ENCODE data around the gene PRKG1.
A peak's percentile ranks its signal among the peaks of the same experiment; 100 is the strongest.

Gene PRKG1

DNA sequence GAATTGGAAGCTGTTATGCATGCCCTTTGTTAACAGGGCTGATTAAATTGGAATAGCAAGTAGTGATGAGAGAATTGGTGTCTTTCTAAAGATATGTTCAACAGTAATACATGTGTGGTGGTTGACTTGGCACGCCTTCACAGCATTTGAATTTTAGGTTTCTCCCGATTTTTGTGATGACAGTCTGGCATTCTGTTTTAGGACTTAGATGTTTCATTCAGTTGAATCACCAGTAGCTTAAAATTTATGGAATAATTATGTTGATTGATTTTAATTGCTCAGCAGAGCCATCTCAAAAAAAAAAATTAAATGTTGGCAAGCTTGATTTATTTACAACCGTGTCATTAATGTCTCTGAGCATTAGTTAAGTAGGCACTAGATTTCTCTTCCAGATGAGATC lies 405.4 kb downstream of the PRKG1 start:
- Histone ChIP-seq H4K8ac (ENCODE audit: low read depth, low read length) (no peak overlapping the region), H3K56ac (ENCODE audit: low read length) (no peak overlapping the region), H3K27ac (ENCODE audit: low read depth, low read length) (no peak overlapping the region), H3K79me1 (ENCODE audit: low read length) (no peaks in the 10 kb centered on the region), H3K36me3 (ENCODE audit: control insufficient read depth, insufficient read depth, low read length) (no peaks in the 10 kb centered on the region), H3K4me3 (ENCODE audit: low read length) (no peak overlapping the region), H3K23ac (ENCODE audit: low read length) (no peak overlapping the region), H2BK5ac (ENCODE audit: low read length) (no peak overlapping the region), H3K79me2 (ENCODE audit: control insufficient read depth, insufficient read depth, low read length) (no peaks in the 10 kb centered on the region), H3K27me3 (ENCODE audit: insufficient read depth, low read length, poor library complexity) (no peaks in the 10 kb centered on the region), H2BK120ac (ENCODE audit: low read depth, low read length) (no peak overlapping the region), H2BK15ac (replicated peaks; ENCODE audit: low read depth) (no peak overlapping the region), H3K4me1 (ENCODE audit: control insufficient read depth, low read depth, low read length) (no peaks in the 10 kb centered on the region), H3K4me2 (ENCODE audit: low read length) (no peak overlapping the region), H2AK5ac (ENCODE audit: low read length) (no peak overlapping the region), H3K4ac (ENCODE audit: low read depth, low read length) (no peak overlapping the region), H3K18ac (ENCODE audit: low read length) (no peak overlapping the region), H3K9ac (ENCODE audit: low read length) (no peak overlapping the region), H4K5ac (ENCODE audit: low read length) (no peak overlapping the region)
- no peak for DNase-seq
- WGBS (ENCODE audit: extremely low coverage, insufficient coverage, low lambda C conversion rate): no CpG with 5 or more reads among the region's 3 CpGs

- Histone ChIP-seq H3K56ac (ENCODE audit: low read length) (no peak overlapping the region), H3K4ac (ENCODE audit: low read depth, low read length) (no peak overlapping the region), H2BK5ac (ENCODE audit: low read length) (no peak overlapping the region), H2AK5ac (ENCODE audit: low read length) (no peak overlapping the region), H3K4me3 (ENCODE audit: low read length) (no peak overlapping the region), H2BK15ac (replicated peaks; ENCODE audit: low read depth) (no peak overlapping the region), H3K27ac (ENCODE audit: low read depth, low read length) (no peak overlapping the region), H3K79me2 (ENCODE audit: control insufficient read depth, insufficient read depth, low read length) (no peaks in the 10 kb centered on the region), H3K4me2 (ENCODE audit: low read length) (no peak overlapping the region), H3K4me1 (ENCODE audit: control insufficient read depth, low read depth, low read length) (no peaks in the 10 kb centered on the region), H3K36me3 (ENCODE audit: control insufficient read depth, insufficient read depth, low read length) (no peaks in the 10 kb centered on the region), H3K9ac (ENCODE audit: low read length) (no peak overlapping the region), H3K18ac (ENCODE audit: low read length) (no peak overlapping the region), H3K23ac (ENCODE audit: low read length) (no peak overlapping the region), H4K5ac (ENCODE audit: low read length) (no peak overlapping the region), H2BK120ac (ENCODE audit: low read depth, low read length) (no peak overlapping the region), H4K8ac (ENCODE audit: low read depth, low read length) (no peak overlapping the region), H3K79me1 (ENCODE audit: low read length) (no peaks in the 10 kb centered on the region), H3K27me3 (ENCODE audit: insufficient read depth, low read length, poor library complexity) (no peaks in the 10 kb centered on the region)
- peak; percentile 65 for DNase-seq
- WGBS (ENCODE audit: extremely low coverage, insufficient coverage, low lambda C conversion rate): no CpG with 5 or more reads among the region's 5 CpGs
Measured at GRCh38 chr10:51485668-51486067, 411.4 kb downstream of the PRKG1 start.

GRCh38 chr10:51487576-51487975 lies 413.3 kb downstream of the PRKG1 start:
- no peaks in the 10 kb centered on the region for H3K27me3 ChIP-seq (ENCODE audit: insufficient read depth, low read length, poor library complexity)

GRCh38 chr10:51488766-51489408 lies 414.6 kb downstream of the PRKG1 start:
- WGBS (ENCODE audit: extremely low coverage, insufficient coverage, low lambda C conversion rate): no CpG with 5 or more reads among the region's 5 CpGs
- DNase-seq: peak; percentile 61
- Histone ChIP-seq H3K27ac (ENCODE audit: low read depth, low read length) (no peak overlapping the region), H3K23ac (ENCODE audit: low read length) (no peak overlapping the region), H3K56ac (ENCODE audit: low read length) (no peak overlapping the region), H3K4ac (ENCODE audit: low read depth, low read length) (no peak overlapping the region), H3K18ac (ENCODE audit: low read length) (no peak overlapping the region), H4K8ac (ENCODE audit: low read depth, low read length) (no peak overlapping the region), H3K4me3 (ENCODE audit: low read length) (no peak overlapping the region), H2BK120ac (ENCODE audit: low read depth, low read length) (no peak overlapping the region), H3K9ac (ENCODE audit: low read length) (no peak overlapping the region), H2BK5ac (ENCODE audit: low read length) (no peak overlapping the region), H3K4me2 (ENCODE audit: low read length) (no peak overlapping the region), H3K36me3 (ENCODE audit: control insufficient read depth, insufficient read depth, low read length) (no peaks in the 10 kb centered on the region), H3K79me1 (ENCODE audit: low read length) (no peaks in the 10 kb centered on the region), H3K27me3 (ENCODE audit: insufficient read depth, low read length, poor library complexity) (no peaks in the 10 kb centered on the region), H3K79me2 (ENCODE audit: control insufficient read depth, insufficient read depth, low read length) (no peaks in the 10 kb centered on the region), H2BK15ac (replicated peaks; ENCODE audit: low read depth) (no peak overlapping the region), H3K4me1 (ENCODE audit: control insufficient read depth, low read depth, low read length) (no peaks in the 10 kb centered on the region), H4K5ac (ENCODE audit: low read length) (no peak overlapping the region), H2AK5ac (ENCODE audit: low read length) (no peak overlapping the region)

More at GRCh38 chr10:51487576-51487975, 413.3 kb downstream of the PRKG1 start:
- H4K5ac ChIP-seq (ENCODE audit: low read length): no peak overlapping the region
- H4K8ac ChIP-seq (ENCODE audit: low read depth, low read length): peak overlapping the region; percentile 39
- no peak overlapping the region for H3K18ac ChIP-seq (ENCODE audit: low read length)
- H2BK5ac ChIP-seq (ENCODE audit: low read length): no peak overlapping the region
- H3K79me2 ChIP-seq (ENCODE audit: control insufficient read depth, insufficient read depth, low read length): no peaks in the 10 kb centered on the region
- no peak overlapping the region for H3K23ac ChIP-seq (ENCODE audit: low read length)
- no CpG with 5 or more reads among the region's 5 CpGs for WGBS (ENCODE audit: extremely low coverage, insufficient coverage, low lambda C conversion rate)
- H2BK120ac ChIP-seq (ENCODE audit: low read depth, low read length): no peak overlapping the region
- H3K9ac ChIP-seq (ENCODE audit: low read length): no peak overlapping the region
- no peak overlapping the region for H3K4ac ChIP-seq (ENCODE audit: low read depth, low read length)
- H3K79me1 ChIP-seq (ENCODE audit: low read length): no peaks in the 10 kb centered on the region
- no peak overlapping the region for H3K56ac ChIP-seq (ENCODE audit: low read length)
- no peak overlapping the region for H3K4me2 ChIP-seq (ENCODE audit: low read length)
- no peak overlapping the region for H2BK15ac ChIP-seq (replicated peaks; ENCODE audit: low read depth)
- no peaks in the 10 kb centered on the region for H3K4me1 ChIP-seq (ENCODE audit: control insufficient read depth, low read depth, low read length)
- H3K36me3 ChIP-seq (ENCODE audit: control insufficient read depth, insufficient read depth, low read length): no peaks in the 10 kb centered on the region
- no peak for DNase-seq
- H2AK5ac ChIP-seq (ENCODE audit: low read length): no peak overlapping the region
- no peak overlapping the region for H3K4me3 ChIP-seq (ENCODE audit: low read length)
- no peak overlapping the region for H3K27ac ChIP-seq (ENCODE audit: low read depth, low read length)

- Histone ChIP-seq H3K4ac (ENCODE audit: low read depth, low read length) (no peak overlapping the region), H2AK5ac (ENCODE audit: low read length) (no peak overlapping the region), H3K4me2 (ENCODE audit: low read length) (no peak overlapping the region), H2BK120ac (ENCODE audit: low read depth, low read length) (no peak overlapping the region), H2BK15ac (replicated peaks; ENCODE audit: low read depth) (no peak overlapping the region), H3K9ac (ENCODE audit: low read length) (no peak overlapping the region), H3K79me2 (ENCODE audit: control insufficient read depth, insufficient read depth, low read length) (no peaks in the 10 kb centered on the region), H3K56ac (ENCODE audit: low read length) (no peak overlapping the region), H3K4me3 (ENCODE audit: low read length) (no peak overlapping the region), H3K18ac (ENCODE audit: low read length) (no peak overlapping the region), H3K27me3 (ENCODE audit: insufficient read depth, low read length, poor library complexity) (no peaks in the 10 kb centered on the region), H2BK5ac (ENCODE audit: low read length) (no peak overlapping the region), H3K27ac (ENCODE audit: low read depth, low read length) (no peak overlapping the region), H3K79me1 (ENCODE audit: low read length) (no peaks in the 10 kb centered on the region), H3K23ac (ENCODE audit: low read length) (no peak overlapping the region), H4K5ac (ENCODE audit: low read length) (no peak overlapping the region), H4K8ac (ENCODE audit: low read depth, low read length) (no peak overlapping the region), H3K4me1 (ENCODE audit: control insufficient read depth, low read depth, low read length) (no peaks in the 10 kb centered on the region), H3K36me3 (ENCODE audit: control insufficient read depth, insufficient read depth, low read length) (no peaks in the 10 kb centered on the region)
- WGBS (ENCODE audit: extremely low coverage, insufficient coverage, low lambda C conversion rate): no CpG with 5 or more reads among the region's 2 CpGs
- DNase-seq: no peak
Measured at GRCh38 chr10:51498424-51498823, 424.1 kb downstream of the PRKG1 start.

- no peaks in the 10 kb centered on the region for H3K4me1 ChIP-seq (ENCODE audit: control insufficient read depth, low read depth, low read length)
- no CpG with 5 or more reads among the region's 1 CpG for WGBS (ENCODE audit: extremely low coverage, insufficient coverage, low lambda C conversion rate)
- no peak for DNase-seq
Measured at GRCh38 chr10:51501396-51501795, 427.1 kb downstream of the PRKG1 start.

More at GRCh38 chr10:51501396-51501795, 427.1 kb downstream of the PRKG1 start:
- no peak overlapping the region for H2AK5ac ChIP-seq (ENCODE audit: low read length)
- no peak overlapping the region for H2BK15ac ChIP-seq (replicated peaks; ENCODE audit: low read depth)
- no peak overlapping the region for H3K27ac ChIP-seq (ENCODE audit: low read depth, low read length)
- H3K4me3 ChIP-seq (ENCODE audit: low read length): no peak overlapping the region
- no peak overlapping the region for H3K56ac ChIP-seq (ENCODE audit: low read length)
- no peaks in the 10 kb centered on the region for H3K27me3 ChIP-seq (ENCODE audit: insufficient read depth, low read length, poor library complexity)
- no peak overlapping the region for H3K18ac ChIP-seq (ENCODE audit: low read length)
- no peak overlapping the region for H2BK5ac ChIP-seq (ENCODE audit: low read length)
- H4K8ac ChIP-seq (ENCODE audit: low read depth, low read length): no peak overlapping the region
- no peaks in the 10 kb centered on the region for H3K79me1 ChIP-seq (ENCODE audit: low read length)
- no peak overlapping the region for H3K23ac ChIP-seq (ENCODE audit: low read length)
- no peak overlapping the region for H3K9ac ChIP-seq (ENCODE audit: low read length)
- H3K4me2 ChIP-seq (ENCODE audit: low read length): no peak overlapping the region
- H2BK120ac ChIP-seq (ENCODE audit: low read depth, low read length): no peak overlapping the region
- no peaks in the 10 kb centered on the region for H3K36me3 ChIP-seq (ENCODE audit: control insufficient read depth, insufficient read depth, low read length)
- no peak overlapping the region for H3K4ac ChIP-seq (ENCODE audit: low read depth, low read length)
- no peak overlapping the region for H4K5ac ChIP-seq (ENCODE audit: low read length)
- no peaks in the 10 kb centered on the region for H3K79me2 ChIP-seq (ENCODE audit: control insufficient read depth, insufficient read depth, low read length)
